ENCODE measurements around the gene CDKN1C.

Gene CDKN1C

GRCh38 chr11:2883979-2884815 lies 1.4 kb downstream of the CDKN1C start:
- Histone ChIP-seq H3K9me3 (ENCODE audit: insufficient read depth, low read depth, low read length) (no peaks in the 10 kb centered on the region), H3K27me3 (ENCODE audit: insufficient read depth, low read length) (peaks cover 77% of the 10 kb centered on the region), H3K27ac (ENCODE audit: low read depth, low read length) (no peak overlapping the region), H3K4me1 (ENCODE audit: insufficient read depth, low read length) (peaks cover 27% of the 10 kb centered on the region), H3K36me3 (ENCODE audit: insufficient read depth, low read length) (no peaks in the 10 kb centered on the region), H3K9ac (ENCODE audit: low read depth, low read length) (peak overlapping the region; percentile 60), H3K4me3 (ENCODE audit: low read length) (peak overlapping the region; percentile 57)
- WGBS, result under 1% methylated on average over 119 of the region's 119 CpGs

GRCh38 chr11:2883640-2883978 lies 2.0 kb downstream of the CDKN1C start:
- H3K27ac ChIP-seq (ENCODE audit: low read depth, low read length), result no peak overlapping the region
- peak overlapping the region; percentile 57 for H3K4me3 ChIP-seq (ENCODE audit: low read length)
- H3K4me1 ChIP-seq (ENCODE audit: insufficient read depth, low read length), result peaks cover 27% of the 10 kb centered on the region
- peak overlapping the region; percentile 57 for H3K9ac ChIP-seq (ENCODE audit: low read depth, low read length)
- H3K27me3 ChIP-seq (ENCODE audit: insufficient read depth, low read length), result peaks cover 80% of the 10 kb centered on the region
- no peaks in the 10 kb centered on the region for H3K9me3 ChIP-seq (ENCODE audit: insufficient read depth, low read depth, low read length)
- 9% methylated on average over 24 of the region's 24 CpGs for WGBS
- no peaks in the 10 kb centered on the region for H3K36me3 ChIP-seq (ENCODE audit: insufficient read depth, low read length)

GRCh38 chr11:2882396-2883110 lies 3.0 kb downstream of the CDKN1C start:
- Histone ChIP-seq H3K9ac (ENCODE audit: low read depth, low read length) (no peak overlapping the region), H3K4me3 (ENCODE audit: low read length) (no peak overlapping the region), H3K27me3 (ENCODE audit: insufficient read depth, low read length) (peaks cover 75% of the 10 kb centered on the region), H3K4me1 (ENCODE audit: insufficient read depth, low read length) (peaks cover 25% of the 10 kb centered on the region), H3K27ac (ENCODE audit: low read depth, low read length) (no peak overlapping the region), H3K36me3 (ENCODE audit: insufficient read depth, low read length) (no peaks in the 10 kb centered on the region), H3K9me3 (ENCODE audit: insufficient read depth, low read depth, low read length) (no peaks in the 10 kb centered on the region)
- WGBS, result 84% methylated on average over 11 of the region's 11 CpGs

- 78% methylated on average over 12 of the region's 12 CpGs for whole genome bisulfite sequencing
- no peaks in the 10 kb centered on the region for H3K36me3 ChIP-seq (ENCODE audit: insufficient read depth, low read length)
- no peak overlapping the region for H3K4me3 ChIP-seq (ENCODE audit: low read length)
- no peak overlapping the region for H3K9ac ChIP-seq (ENCODE audit: low read depth, low read length)
- H3K9me3 ChIP-seq (ENCODE audit: insufficient read depth, low read depth, low read length), result no peaks in the 10 kb centered on the region
- no peak overlapping the region for H3K27ac ChIP-seq (ENCODE audit: low read depth, low read length)
- H3K27me3 ChIP-seq (ENCODE audit: insufficient read depth, low read length), result peaks cover 69% of the 10 kb centered on the region
- H3K4me1 ChIP-seq (ENCODE audit: insufficient read depth, low read length), result peaks cover 20% of the 10 kb centered on the region
These were observed 3.6 kb downstream of the CDKN1C start for GRCh38 chr11:2881981-2882375.

GRCh38 chr11:2881076-2881980 lies 4.2 kb downstream of the CDKN1C start:
- WGBS, result 90% methylated on average over 19 of the region's 19 CpGs

GRCh38 chr11:2880646-2881045 lies 4.9 kb downstream of the CDKN1C start:
- Histone ChIP-seq H3K9ac (ENCODE audit: low read depth, low read length) (no peak overlapping the region), H3K4me3 (ENCODE audit: low read length) (no peak overlapping the region)
- WGBS, result 94% methylated on average over 7 of the region's 7 CpGs

More at GRCh38 chr11:2881076-2881980, 4.2 kb downstream of the CDKN1C start:
- Histone ChIP-seq H3K4me1 (ENCODE audit: insufficient read depth, low read length) (peaks cover 17% of the 10 kb centered on the region), H3K27me3 (ENCODE audit: insufficient read depth, low read length) (peaks cover 63% of the 10 kb centered on the region), H3K9ac (ENCODE audit: low read depth, low read length) (no peak overlapping the region), H3K9me3 (ENCODE audit: insufficient read depth, low read depth, low read length) (no peaks in the 10 kb centered on the region), H3K4me3 (ENCODE audit: low read length) (no peak overlapping the region), H3K36me3 (ENCODE audit: insufficient read depth, low read length) (no peaks in the 10 kb centered on the region), H3K27ac (ENCODE audit: low read depth, low read length) (no peak overlapping the region)

GRCh38 chr11:2878782-2879181 lies 6.8 kb downstream of the CDKN1C start:
- no peak overlapping the region for H3K9ac ChIP-seq (ENCODE audit: low read depth, low read length)
- no peak overlapping the region for H3K4me3 ChIP-seq (ENCODE audit: low read length)
- WGBS, result 95% methylated on average over 8 of the region's 8 CpGs
- H3K9me3 ChIP-seq (ENCODE audit: insufficient read depth, low read depth, low read length), result peaks cover 4% of the 10 kb centered on the region; the same call in 1 of the 2 replicates
- H3K36me3 ChIP-seq (ENCODE audit: insufficient read depth, low read length), result no peaks in the 10 kb centered on the region
- peaks cover 55% of the 10 kb centered on the region for H3K27me3 ChIP-seq (ENCODE audit: insufficient read depth, low read length)
- H3K27ac ChIP-seq (ENCODE audit: low read depth, low read length), result no peak overlapping the region
- peaks cover 16% of the 10 kb centered on the region for H3K4me1 ChIP-seq (ENCODE audit: insufficient read depth, low read length)

More at GRCh38 chr11:2880646-2881045, 4.9 kb downstream of the CDKN1C start:
- peaks cover 60% of the 10 kb centered on the region for H3K27me3 ChIP-seq (ENCODE audit: insufficient read depth, low read length)
- H3K36me3 ChIP-seq (ENCODE audit: insufficient read depth, low read length), result no peaks in the 10 kb centered on the region
- peaks cover 16% of the 10 kb centered on the region for H3K4me1 ChIP-seq (ENCODE audit: insufficient read depth, low read length)
- no peak overlapping the region for H3K27ac ChIP-seq (ENCODE audit: low read depth, low read length)
- no peaks in the 10 kb centered on the region for H3K9me3 ChIP-seq (ENCODE audit: insufficient read depth, low read depth, low read length)

GRCh38 chr11:2877474-2877873 lies 8.1 kb downstream of the CDKN1C start:
- Histone ChIP-seq H3K4me3 (ENCODE audit: low read length) (no peak overlapping the region), H3K27me3 (ENCODE audit: insufficient read depth, low read length) (peaks cover 42% of the 10 kb centered on the region), H3K36me3 (ENCODE audit: insufficient read depth, low read length) (no peaks in the 10 kb centered on the region), H3K9me3 (ENCODE audit: insufficient read depth, low read depth, low read length) (peaks cover 4% of the 10 kb centered on the region; the same call in 1 of the 2 replicates), H3K27ac (ENCODE audit: low read depth, low read length) (no peak overlapping the region), H3K4me1 (ENCODE audit: insufficient read depth, low read length) (0 out of 2 replicates have a peak, but pooled peaks cover 7% of the 10 kb centered on the region), H3K9ac (ENCODE audit: low read depth, low read length) (no peak overlapping the region)
- WGBS, result 96% methylated on average over 6 of the region's 6 CpGs

GRCh38 chr11:2874963-2875362 lies 10.6 kb downstream of the CDKN1C start:
- no peak overlapping the region for H3K27ac ChIP-seq (ENCODE audit: low read depth, low read length)
- H3K36me3 ChIP-seq (ENCODE audit: insufficient read depth, low read length), result no peaks in the 10 kb centered on the region
- H3K4me1 ChIP-seq (ENCODE audit: insufficient read depth, low read length), result no peaks in the 10 kb centered on the region
- no peak overlapping the region for H3K9ac ChIP-seq (ENCODE audit: low read depth, low read length)
- H3K9me3 ChIP-seq (ENCODE audit: insufficient read depth, low read depth, low read length), result peaks cover 4% of the 10 kb centered on the region; the same call in 1 of the 2 replicates
- no peak overlapping the region for H3K4me3 ChIP-seq (ENCODE audit: low read length)
- 94% methylated on average over 10 of the region's 10 CpGs for WGBS
- peaks cover 41% of the 10 kb centered on the region for H3K27me3 ChIP-seq (ENCODE audit: insufficient read depth, low read length)

GRCh38 chr11:2870969-2871680 lies 14.4 kb downstream of the CDKN1C start:
- Histone ChIP-seq H3K4me1 (ENCODE audit: insufficient read depth, low read length) (peaks cover 19% of the 10 kb centered on the region), H3K9me3 (ENCODE audit: insufficient read depth, low read depth, low read length) (peaks cover 9% of the 10 kb centered on the region; the same call in 1 of the 2 replicates), H3K9ac (ENCODE audit: low read depth, low read length) (no peak overlapping the region), H3K27me3 (ENCODE audit: insufficient read depth, low read length) (peaks cover 71% of the 10 kb centered on the region), H3K4me3 (ENCODE audit: low read length) (no peak overlapping the region), H3K27ac (ENCODE audit: low read depth, low read length) (no peak overlapping the region), H3K36me3 (ENCODE audit: insufficient read depth, low read length) (no peaks in the 10 kb centered on the region)
- WGBS, result 58% methylated on average over 22 of the region's 22 CpGs

All from HUES64 (cell line).